DMS53 treated with DMSO at 0.1 percent for 48 hours (cell line): ENCODE results near the gene NEUROD6.

Source experiments
- DNase-seq: peaks from one replicate; lab custom pipeline; 2025; ENCODE audit not compliant: unreplicated experiment; lab: John Stamatoyannopoulos, UW

The NEUROD6 gene

GRCh38 chr7:31335161-31335856 is 5.2 kb downstream of the NEUROD6 start:
- DNase-seq, result no peak

- no peak for DNase-seq
Observed at GRCh38 chr7:31333291-31333690, 7.2 kb downstream of the NEUROD6 start.

GRCh38 chr7:31327071-31327470 is 13.5 kb downstream of the NEUROD6 start:
- DNase-seq, result no peak

- DNase-seq, result no peak
Observed at GRCh38 chr7:31326416-31326815, 14.1 kb downstream of the NEUROD6 start.

- DNase-seq, result no peak
Observed at GRCh38 chr7:31323101-31323500, 17.4 kb downstream of the NEUROD6 start.

GRCh38 chr7:31320675-31321074 is 19.9 kb downstream of the NEUROD6 start:
- DNase-seq, result no peak

GRCh38 chr7:31318313-31318712 is 22.2 kb downstream of the NEUROD6 start:
- DNase-seq, result no peak

GRCh38 chr7:31316876-31317275 is 23.6 kb downstream of the NEUROD6 start:
- DNase-seq, result no peak

- DNase-seq, result no peak
Observed at GRCh38 chr7:31315758-31316157, 24.8 kb downstream of the NEUROD6 start.

GRCh38 chr7:31314781-31315180 is 25.7 kb downstream of the NEUROD6 start:
- no peak for DNase-seq

- no peak for DNase-seq
Observed at GRCh38 chr7:31312889-31313288, 27.6 kb downstream of the NEUROD6 start.

GRCh38 chr7:31311552-31311951 is 29.0 kb downstream of the NEUROD6 start:
- no peak for DNase-seq

GRCh38 chr7:31310321-31310935 is 30.1 kb downstream of the NEUROD6 start:
- no peak for DNase-seq

GRCh38 chr7:31309407-31309806 is 31.1 kb downstream of the NEUROD6 start:
- no peak for DNase-seq

- no peak for DNase-seq
Observed at GRCh38 chr7:31308652-31309051, 31.9 kb downstream of the NEUROD6 start.

- DNase-seq, result no peak
Observed at GRCh38 chr7:31307972-31308371, 32.6 kb downstream of the NEUROD6 start.

GRCh38 chr7:31305260-31305659 is 35.3 kb downstream of the NEUROD6 start:
- DNase-seq, result no peak

GRCh38 chr7:31304446-31304845 is 36.1 kb downstream of the NEUROD6 start:
- DNase-seq, result no peak

GRCh38 chr7:31302356-31302755 is 38.2 kb downstream of the NEUROD6 start:
- no peak for DNase-seq

GRCh38 chr7:31299336-31299735 is 41.2 kb downstream of the NEUROD6 start:
- no peak for DNase-seq

- no peak for DNase-seq
Observed at GRCh38 chr7:31290601-31291000, 49.9 kb downstream of the NEUROD6 start.
